PC-3 (cell line): ENCODE results near the gene UCHL1. TPM values are rescaled to one million over a fixed set of nuclear protein-coding genes. Genes with fewer than 3 reads are reported as not detected.

Source experiments
- ATAC-seq: fragments of 200-7000 bp; cut with Tn5 transposase; 2 replicates; pipeline ENCODE4 v1.9.1; 2020; ENCODE audit warnings: mild to moderate bottlenecking, moderate library complexity
- BruUV-seq: library from RNA; stranded (reverse); fragments of 400-500 nt; replicated peaks from 2 replicates; lab custom pipeline; 2021; lab: Mats Ljungman, UMichigan
- CTCF ChIA-PET: fragments of 300-600 bp; sonication (Branson Sonifier 250); formaldehyde crosslinking; loops from one replicate; lab custom pipeline; 2022; ENCODE audit warnings: antibody characterized with exemption; lab: Charles Lee
- POLR2A ChIA-PET: fragments of 300-600 bp; sonication (Branson Sonifier 250); formaldehyde crosslinking; loops from one replicate; lab custom pipeline; 2022; ENCODE audit warnings: antibody characterized with exemption; ENCODE audit not compliant: unreplicated experiment; lab: Charles Lee
- DNase-seq: peaks from one replicate; pipeline ENCODE4 v3.0.0-alpha.2; 2015
- H2AFZ ChIP-seq: fragments of 300-600 bp; sonication (generic); 2 replicates; pipeline ENCODE4 v1.6.0; 2016; ENCODE audit warnings: antibody characterized with exemption, low read length
- H3F3A ChIP-seq: fragments of 300-600 bp; sonication (generic); one replicate; pipeline ENCODE4 v1.6.0; 2017; ENCODE audit warnings: antibody characterized with exemption, low read length, control low read depth, mild to moderate bottlenecking; ENCODE audit not compliant: unreplicated experiment
- H3K27ac ChIP-seq: fragments of 300-600 bp; sonication (generic); 2 replicates; pipeline ENCODE4 v1.5.1; 2016; ENCODE audit warnings: mild to moderate bottlenecking, low read length
- H3K27me3 ChIP-seq: fragments of 300-600 bp; sonication (generic); 2 replicates; pipeline ENCODE4 v1.6.1; 2016; ENCODE audit warnings: low read length, mixed read lengths
- H3K36me3 ChIP-seq: fragments of 300-600 bp; sonication (generic); 2 replicates; pipeline ENCODE4 v1.6.1; 2016; ENCODE audit warnings: low read depth, mixed run types, low read length, mixed read lengths
- H3K4me1 ChIP-seq: fragments of 300-600 bp; sonication (generic); 2 replicates; pipeline ENCODE4 v1.5.1; 2016; ENCODE audit warnings: low read length; ENCODE audit not compliant: insufficient read depth
- H3K4me2 ChIP-seq: fragments of 300-600 bp; sonication (generic); 2 replicates; pipeline ENCODE4 v1.6.0; 2016; ENCODE audit warnings: low read length
- H3K4me3 ChIP-seq: fragments of 300-600 bp; sonication (generic); 2 replicates; pipeline ENCODE4 v1.5.1; 2016; ENCODE audit warnings: mild to moderate bottlenecking, low read length, mixed read lengths
- H3K79me2 ChIP-seq: fragments of 300-600 bp; sonication (generic); 2 replicates; pipeline ENCODE4 v1.6.1; 2017; ENCODE audit warnings: low read length, mixed read lengths
- H3K9ac ChIP-seq: fragments of 300-600 bp; sonication (generic); 2 replicates; pipeline ENCODE4 v1.6.0; 2016; ENCODE audit warnings: mild to moderate bottlenecking, low read length
- H3K9me2 ChIP-seq: fragments of 300-600 bp; sonication (generic); replicated peaks from 2 replicates; pipeline ENCODE4 v1.6.1; 2016; ENCODE audit warnings: mixed run types, low read length, mixed read lengths
- H3K9me3 ChIP-seq: fragments of 300-600 bp; sonication (generic); 2 replicates; pipeline ENCODE4 v1.6.1; 2016; ENCODE audit warnings: low read length, mixed read lengths
- H4K20me1 ChIP-seq: fragments of 300-600 bp; sonication (generic); 2 replicates; pipeline ENCODE4 v1.6.1; 2016; ENCODE audit warnings: low read length, mixed read lengths
- CTCF ChIP-seq: fragments of 300-600 bp; sonication (generic); conservative IDR thresholded peaks from 2 replicates; pipeline ENCODE4 v1.5.1; 2017; ENCODE audit warnings: antibody characterized with exemption, low read depth, mild to moderate bottlenecking, low read length
- EZH2 ChIP-seq: fragments of 300-600 bp; sonication (generic); IDR thresholded peaks from one replicate; pipeline ENCODE4 v1.6.1; 2017; ENCODE audit warnings: antibody characterized with exemption, mild to moderate bottlenecking, low read length; ENCODE audit not compliant: unreplicated experiment
- EZH2phosphoT487 ChIP-seq: fragments of 300-600 bp; sonication (generic); IDR thresholded peaks from 2 replicates; pipeline ENCODE4 v1.6.1; 2018; ENCODE audit warnings: mild to moderate bottlenecking, antibody characterized with exemption, low read length, borderline replicate concordance
- intact Hi-C: fragments of 100-400 bp; cut with micrococcal nuclease; formaldehyde crosslinking; loops from 2 replicates; pipeline ENCODE4 v1.9.0; 2023
- total RNA-seq: library from RNA; depleted of rRNA; stranded (reverse); fragments of >200 nt; gene quantifications from 2 replicates; pipeline ENCODE4 v1.2.3, GENCODE V29; 2014

Gene UCHL1
- total RNA-seq, 1 experiment from 2014 or later, result 1.8 TPM

- ChIA-PET CTCF (no interaction called here), POLR2A (no interaction called here)
- Histone ChIP-seq H3K27ac (no peak overlapping the region), H3K27me3 (no peaks in the 10 kb centered on the region), H3K4me1 (no peaks in the 10 kb centered on the region), H3K79me2 (no peaks in the 10 kb centered on the region), H3K9ac (no peak overlapping the region), H3K4me2 (no peak overlapping the region), H3F3A (no peaks in the 10 kb centered on the region), H3K4me3 (no peak overlapping the region), H3K9me2 (no peaks in the 10 kb centered on the region), H3K36me3 (no peaks in the 10 kb centered on the region), H2AFZ (no peak overlapping the region), H4K20me1 (no peaks in the 10 kb centered on the region), H3K9me3 (no peaks in the 10 kb centered on the region)
- ATAC-seq (no peak), DNase-seq (no peak)
- no TSS peak for BruUV-seq
- intact Hi-C loops, result no loop called here
- TF ChIP-seq EZH2phosphoT487, result no peak
- no peak for TF ChIP-seq EZH2
- no peak for TF ChIP-seq CTCF
These were observed 37.8 kb downstream of the UCHL1 start for GRCh38 chr4:41294445-41295062.

GRCh38 chr4:41296995-41297394, 40.3 kb downstream of the UCHL1 start:
- CTCF ChIA-PET, result no interaction called here
- Histone ChIP-seq H3K4me3 (no peak overlapping the region), H3K79me2 (no peaks in the 10 kb centered on the region), H4K20me1 (no peaks in the 10 kb centered on the region), H3F3A (no peaks in the 10 kb centered on the region), H3K9me2 (no peaks in the 10 kb centered on the region), H3K36me3 (no peaks in the 10 kb centered on the region), H3K9me3 (no peaks in the 10 kb centered on the region), H2AFZ (no peak overlapping the region), H3K4me2 (no peak overlapping the region), H3K4me1 (no peaks in the 10 kb centered on the region), H3K9ac (no peak overlapping the region), H3K27ac (no peak overlapping the region), H3K27me3 (no peaks in the 10 kb centered on the region)
- intact Hi-C loops, result no loop called here
- ATAC-seq (no peak), DNase-seq (no peak)
- POLR2A ChIA-PET, result no interaction called here
- no TSS peak for BruUV-seq
- TF ChIP-seq CTCF, result no peak
- TF ChIP-seq EZH2, result no peak
- no peak for TF ChIP-seq EZH2phosphoT487

- BruUV-seq, result no TSS peak
- intact Hi-C loops, result no loop called here
- DNase-seq, result no peak
- H3K4me3 ChIP-seq, result no peak overlapping the region
- ChIA-PET CTCF (no interaction called here), POLR2A (no interaction called here)
- H2AFZ ChIP-seq, result no peak overlapping the region
- no peak overlapping the region for H3K27ac ChIP-seq
- H3K9ac ChIP-seq, result no peak overlapping the region
- no peaks in the 10 kb centered on the region for H4K20me1 ChIP-seq
- no peaks in the 10 kb centered on the region for H3F3A ChIP-seq
- TF ChIP-seq EZH2phosphoT487 (no peak), EZH2 (no peak), CTCF (no peak)
- no peaks in the 10 kb centered on the region for H3K9me3 ChIP-seq
- H3K4me2 ChIP-seq, result no peak overlapping the region
- no peaks in the 10 kb centered on the region for H3K4me1 ChIP-seq
- H3K27me3 ChIP-seq, result no peaks in the 10 kb centered on the region
- H3K36me3 ChIP-seq, result no peaks in the 10 kb centered on the region
- no peaks in the 10 kb centered on the region for H3K79me2 ChIP-seq
- H3K9me2 ChIP-seq, result no peaks in the 10 kb centered on the region
- no peak for ATAC-seq
These were observed 41.1 kb downstream of the UCHL1 start for GRCh38 chr4:41297832-41298231.
